CD4-positive, alpha-beta T cell (primary cell): ENCODE results near the gene ATP8B3. TPM values are rescaled to one million over a fixed set of nuclear protein-coding genes. Genes with fewer than 3 reads are reported as not detected.
A peak's percentile ranks its signal among the peaks of the same experiment; 100 is the strongest.

ENCODE experiments used
- ATAC-seq: fragments of 200-7000 bp; cut with Tn5 transposase; one replicate; pipeline ENCODE4 v1.10.0; 2022; ENCODE audit warnings: mild to moderate bottlenecking; ENCODE audit not compliant: poor library complexity
- CTCF ChIA-PET: fragments of 350-600 bp; sonication (Branson Sonifier 250); formaldehyde crosslinking; loops from one replicate; lab custom pipeline; 2021; ENCODE audit warnings: antibody characterized with exemption, inconsistent platforms; lab: Charles Lee
- POLR2A ChIA-PET: fragments of 350-600 bp; sonication (Branson Sonifier 250); formaldehyde crosslinking; loops from one replicate; lab custom pipeline; 2021; ENCODE audit warnings: antibody characterized with exemption, inconsistent platforms; lab: Charles Lee
- DNase-seq, 14 experiments: peaks; one replicate each; pipeline ENCODE4 v3.0.0-alpha.2; 2013 to 2020; ENCODE audit warnings: mixed read lengths in 2 of 14
- H3K27ac ChIP-seq, 2 donors: one replicate each; pipeline versions ENCODE4 v1.5.1 to v1.7.0; 2013; ENCODE audit warnings: low read length in 2 of 2, low read depth in 1 of 2, mild to moderate bottlenecking in 1 of 2
- H3K27me3 ChIP-seq, 2 experiments: 1 replicate in 1 of 2; 2 replicates in 1 of 2; pipeline versions ENCODE4 v1.6.1 to v1.7.0; 2013; ENCODE audit warnings: low read length in 2 of 2, control low read depth in 1 of 2, mild to moderate bottlenecking in 1 of 2, moderate library complexity in 1 of 2; ENCODE audit not compliant: insufficient read depth in 2 of 2, control insufficient read depth in 1 of 2
- H3K36me3 ChIP-seq: one replicate; pipeline ENCODE4 v1.6.1; 2013; ENCODE audit warnings: low read length, control low read depth; ENCODE audit not compliant: insufficient read depth
- H3K4me1 ChIP-seq: one replicate; pipeline ENCODE4 v1.6.1; 2013; ENCODE audit warnings: low read length, control low read depth; ENCODE audit not compliant: insufficient read depth
- H3K4me3 ChIP-seq: one replicate; pipeline ENCODE4 v1.5.1; 2013; ENCODE audit warnings: mild to moderate bottlenecking, low read length, moderate library complexity
- H3K9me3 ChIP-seq, 2 experiments: 1 replicate in 1 of 2; 2 replicates in 1 of 2; pipeline versions ENCODE4 v1.6.1 to v1.7.0; 2013; ENCODE audit warnings: low read length in 2 of 2, mild to moderate bottlenecking in 2 of 2, control low read depth in 1 of 2, moderate library complexity in 1 of 2; ENCODE audit not compliant: control insufficient read depth in 1 of 2, insufficient read depth in 1 of 2
- H3K27ac Mint-ChIP-seq: one replicate; pipeline ENCODE4 v1.8.0; 2020; ENCODE audit warnings: mixed read lengths
- H3K27me3 Mint-ChIP-seq: one replicate; pipeline ENCODE4 v1.8.0; 2021; ENCODE audit warnings: mixed read lengths
- H3K36me3 Mint-ChIP-seq: one replicate; pipeline ENCODE4 v1.8.0; 2021; ENCODE audit warnings: low read depth, mixed read lengths
- H3K4me1 Mint-ChIP-seq: one replicate; pipeline ENCODE4 v1.8.0; 2021; ENCODE audit warnings: low read depth, mixed read lengths
- H3K4me3 Mint-ChIP-seq: one replicate; pipeline ENCODE4 v1.8.0; 2020; ENCODE audit warnings: mild to moderate bottlenecking, mixed read lengths
- H3K9me3 Mint-ChIP-seq: one replicate; pipeline ENCODE4 v1.8.0; 2020; ENCODE audit warnings: mixed read lengths
- intact Hi-C, 2 experiments: fragments of 100-400 bp; cut with DNase I in 1 of 2; cut with micrococcal nuclease in 1 of 2; formaldehyde crosslinking; loops; one replicate each; pipeline versions ENCODE4 v1.15.1 to v1.9.0; 2023 to 2025; cut with DNase I, micrococcal nuclease
- total RNA-seq, 174 experiments: library from RNA in 2 of 174; stranded (reverse) in 2 of 174; gene quantifications; one replicate each; pipeline ENCODE4 v1.2.3 and lab custom pipeline; 2021 to 2026
- TF ChIP-seq, protein P1 (sequence below): fragments of 200-600 bp; IDR thresholded peaks from one replicate; pipeline ENCODE4 v1.8.0; 2022; ENCODE audit warnings: antibody characterized with exemption, mild to moderate bottlenecking

Gene ATP8B3
- total RNA-seq, 2 experiments from 2014 or later = 2.5 to 3.2 TPM

DNA sequence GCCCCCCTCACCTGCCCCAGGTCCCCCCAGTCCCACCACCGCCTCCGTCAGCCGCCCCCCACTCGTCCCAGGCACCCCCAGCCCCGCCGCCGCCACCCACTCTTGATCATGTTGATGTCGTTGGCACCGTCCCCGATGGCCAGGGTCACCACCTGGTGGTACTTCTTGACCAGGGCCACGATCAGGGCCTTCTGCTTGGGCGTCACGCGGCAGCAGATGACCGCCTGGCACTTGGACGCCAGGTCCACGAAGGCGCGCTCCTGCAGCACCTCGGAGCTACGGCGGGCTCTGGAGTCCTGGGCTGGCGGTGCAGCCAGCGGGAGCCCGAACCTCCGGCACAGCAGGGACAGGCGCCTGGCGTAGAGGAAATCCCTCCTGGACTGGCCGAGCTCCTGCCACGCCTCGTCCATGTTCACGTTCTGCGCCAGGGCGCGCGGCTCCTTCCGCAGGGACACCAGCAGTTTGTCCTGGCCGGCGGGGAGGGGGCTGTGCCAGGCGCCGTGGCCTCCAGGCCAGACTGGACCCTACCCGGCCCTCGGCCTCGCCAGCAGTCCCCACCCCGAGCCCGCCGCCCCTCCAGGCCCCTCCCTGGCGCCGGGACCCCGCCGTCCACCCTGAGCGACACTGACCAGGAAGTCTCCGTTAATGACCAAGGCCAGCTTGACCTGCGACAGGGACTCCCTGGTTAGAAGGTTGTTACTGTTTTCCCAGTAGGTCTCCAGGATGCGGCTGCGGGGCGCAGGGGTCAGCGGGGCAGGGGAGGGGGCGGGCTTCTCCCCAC, 22.6 kb downstream of the ATP8B3 start:
- Histone ChIP-seq H3K27ac (no peak overlapping the region), H3K4me3 (no peak overlapping the region), H3K27me3 (peaks cover 8 to 11% of the 10 kb centered on the region in 2 experiments), H3K9me3 (peaks cover 0 to 11% of the 10 kb centered on the region in 2 experiments), H3K4me1 (peaks cover 3% of the 10 kb centered on the region), H3K36me3 (no peaks in the 10 kb centered on the region)
- Mint-ChIP-seq H3K27ac (no peak overlapping the region), H3K36me3 (no peaks in the 10 kb centered on the region), H3K27me3 (peaks cover 29% of the 10 kb centered on the region), H3K4me3 (no peak overlapping the region), H3K9me3 (no peaks in the 10 kb centered on the region), H3K4me1 (no peaks in the 10 kb centered on the region)
- ChIA-PET POLR2A (no interaction called here), CTCF (no interaction called here)
- no peak for ATAC-seq
- TF ChIP-seq, protein P1, sequence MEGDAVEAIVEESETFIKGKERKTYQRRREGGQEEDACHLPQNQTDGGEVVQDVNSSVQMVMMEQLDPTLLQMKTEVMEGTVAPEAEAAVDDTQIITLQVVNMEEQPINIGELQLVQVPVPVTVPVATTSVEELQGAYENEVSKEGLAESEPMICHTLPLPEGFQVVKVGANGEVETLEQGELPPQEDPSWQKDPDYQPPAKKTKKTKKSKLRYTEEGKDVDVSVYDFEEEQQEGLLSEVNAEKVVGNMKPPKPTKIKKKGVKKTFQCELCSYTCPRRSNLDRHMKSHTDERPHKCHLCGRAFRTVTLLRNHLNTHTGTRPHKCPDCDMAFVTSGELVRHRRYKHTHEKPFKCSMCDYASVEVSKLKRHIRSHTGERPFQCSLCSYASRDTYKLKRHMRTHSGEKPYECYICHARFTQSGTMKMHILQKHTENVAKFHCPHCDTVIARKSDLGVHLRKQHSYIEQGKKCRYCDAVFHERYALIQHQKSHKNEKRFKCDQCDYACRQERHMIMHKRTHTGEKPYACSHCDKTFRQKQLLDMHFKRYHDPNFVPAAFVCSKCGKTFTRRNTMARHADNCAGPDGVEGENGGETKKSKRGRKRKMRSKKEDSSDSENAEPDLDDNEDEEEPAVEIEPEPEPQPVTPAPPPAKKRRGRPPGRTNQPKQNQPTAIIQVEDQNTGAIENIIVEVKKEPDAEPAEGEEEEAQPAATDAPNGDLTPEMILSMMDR = no peak
- intact Hi-C loops = loop anchor here (1.0 to 10.0 kb wide), 3 partner anchors 23 to 245 kb away; partner anchors contain the start of gene ATP8B3 (in 1 of the 2)
- peak in 1 of 14 experiments; percentile 32 for DNase-seq

DNA sequence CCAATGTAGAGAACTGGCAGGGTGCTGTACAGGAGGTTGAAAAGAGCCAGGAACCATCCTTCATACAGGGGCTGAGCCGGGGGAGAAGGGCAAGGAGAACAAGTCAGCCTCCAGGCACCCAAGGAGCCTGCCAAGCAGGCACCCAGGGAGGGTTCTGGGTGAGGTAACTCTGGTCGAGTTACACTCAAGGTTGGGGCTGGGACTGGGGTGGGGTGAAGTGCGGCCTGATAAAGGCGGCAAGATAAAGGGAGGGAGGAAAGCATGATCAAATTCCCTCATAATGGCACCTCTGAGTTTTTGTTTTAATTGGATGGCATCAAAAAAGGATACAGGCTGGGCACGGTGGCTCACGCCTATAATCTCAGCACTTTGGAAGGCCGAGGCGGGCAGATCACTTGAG, 25.0 kb downstream of the ATP8B3 start:
- Histone ChIP-seq H3K4me1 (peaks cover 3% of the 10 kb centered on the region), H3K4me3 (no peak overlapping the region), H3K9me3 (peaks cover 2 to 27% of the 10 kb centered on the region in 2 experiments), H3K36me3 (no peaks in the 10 kb centered on the region), H3K27ac (no peak overlapping the region), H3K27me3 (peaks cover 20 to 24% of the 10 kb centered on the region in 2 experiments)
- H3K9me3 Mint-ChIP-seq = no peaks in the 10 kb centered on the region
- no peak overlapping the region for H3K27ac Mint-ChIP-seq
- ATAC-seq = no peak
- H3K27me3 Mint-ChIP-seq = peaks cover 39% of the 10 kb centered on the region
- POLR2A ChIA-PET = no interaction called here
- H3K4me1 Mint-ChIP-seq = no peaks in the 10 kb centered on the region
- H3K36me3 Mint-ChIP-seq = no peaks in the 10 kb centered on the region
- intact Hi-C loops = no loop called here
- CTCF ChIA-PET = no interaction called here
- TF ChIP-seq, protein P1 = no peak
- no peak for DNase-seq
- H3K4me3 Mint-ChIP-seq = no peak overlapping the region

DNA sequence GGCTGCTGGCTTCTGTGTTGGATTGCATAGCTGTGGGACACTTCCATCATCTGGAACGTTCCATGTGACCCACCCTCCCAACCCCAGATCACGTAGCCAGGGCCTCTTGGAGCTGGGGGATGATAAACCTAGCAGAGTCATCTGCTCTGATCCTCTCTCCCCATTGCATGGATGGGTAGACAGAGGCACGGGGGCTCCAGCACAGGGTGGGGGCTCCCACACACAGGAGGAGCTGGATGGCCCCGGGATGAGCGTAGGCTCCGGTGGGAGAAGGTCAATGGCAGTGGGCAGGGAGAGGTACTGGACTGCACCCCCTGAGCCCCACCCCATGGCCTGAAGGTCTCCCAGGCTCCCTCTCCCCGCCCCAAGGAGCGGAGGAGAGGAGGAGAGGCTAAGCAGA, 25.4 kb downstream of the ATP8B3 start:
- Mint-ChIP-seq H3K4me1 (no peaks in the 10 kb centered on the region), H3K27me3 (peaks cover 39% of the 10 kb centered on the region), H3K9me3 (no peaks in the 10 kb centered on the region), H3K27ac (no peak overlapping the region), H3K4me3 (no peak overlapping the region), H3K36me3 (no peaks in the 10 kb centered on the region)
- ChIA-PET CTCF (no interaction called here), POLR2A (no interaction called here)
- DNase-seq (no peak), ATAC-seq (no peak)
- Histone ChIP-seq H3K4me3 (no peak overlapping the region), H3K27ac (no peak overlapping the region), H3K4me1 (peaks cover 3% of the 10 kb centered on the region), H3K27me3 (peaks cover 22 to 25% of the 10 kb centered on the region in 2 experiments), H3K9me3 (peaks cover 6 to 32% of the 10 kb centered on the region in 2 experiments), H3K36me3 (no peaks in the 10 kb centered on the region)
- intact Hi-C loops = no loop called here
- TF ChIP-seq, protein P1 = no peak
